ENCODE measurements around the gene SH3GLB2. TPM values are rescaled to one million over a fixed set of nuclear protein-coding genes. Genes with fewer than 3 reads are reported as not detected.

The SH3GLB2 gene
- total RNA-seq, 1 donor from 2014 or later: 50.5 TPM

GRCh38 chr9:128995791-128996190, 32.3 kb downstream of the SH3GLB2 start:
- TF ChIP-seq CTCF (IDR thresholded peaks at IDR 0.05; ENCODE audit: insufficient read depth, low read length, severe bottlenecking): no peak
- DNase-seq (ENCODE audit: low read depth): no peak
- FAIRE-seq: no peak
- Histone ChIP-seq H3K4me3 (ENCODE audit: low read depth, low read length) (no peak overlapping the region), H3K36me3 (ENCODE audit: control insufficient read depth, insufficient read depth, low read length) (peaks cover 44% of the 10 kb centered on the region), H3K27me3 (ENCODE audit: control insufficient read depth, insufficient read depth, low read length) (no peaks in the 10 kb centered on the region)

GRCh38 chr9:128992995-128993394, 35.1 kb downstream of the SH3GLB2 start:
- FAIRE-seq (no peak), DNase-seq (ENCODE audit: low read depth) (peak; percentile 13)
- Histone ChIP-seq H3K27me3 (ENCODE audit: control insufficient read depth, insufficient read depth, low read length) (no peaks in the 10 kb centered on the region), H3K4me3 (ENCODE audit: low read depth, low read length) (no peak overlapping the region), H3K36me3 (ENCODE audit: control insufficient read depth, insufficient read depth, low read length) (peaks cover 36% of the 10 kb centered on the region)
- peak; percentile 47 for TF ChIP-seq CTCF (IDR thresholded peaks at IDR 0.05; ENCODE audit: insufficient read depth, low read length, severe bottlenecking)

- H3K27me3 ChIP-seq (ENCODE audit: control insufficient read depth, insufficient read depth, low read length): no peaks in the 10 kb centered on the region
- DNase-seq (ENCODE audit: low read depth) (peak; percentile 52), FAIRE-seq (no peak)
- H3K36me3 ChIP-seq (ENCODE audit: control insufficient read depth, insufficient read depth, low read length): peaks cover 23% of the 10 kb centered on the region
- H3K4me3 ChIP-seq (ENCODE audit: low read depth, low read length): no peak overlapping the region
- no peak for TF ChIP-seq CTCF (IDR thresholded peaks at IDR 0.05; ENCODE audit: insufficient read depth, low read length, severe bottlenecking)
Observed at GRCh38 chr9:128987805-128988204, 40.3 kb downstream of the SH3GLB2 start.

- no peak for TF ChIP-seq CTCF (IDR thresholded peaks at IDR 0.05; ENCODE audit: insufficient read depth, low read length, severe bottlenecking)
- no peak overlapping the region for H3K4me3 ChIP-seq (ENCODE audit: low read depth, low read length)
- peaks cover 26% of the 10 kb centered on the region for H3K36me3 ChIP-seq (ENCODE audit: control insufficient read depth, insufficient read depth, low read length)
- DNase-seq (ENCODE audit: low read depth): peak; percentile 8
- no peak for FAIRE-seq
- no peaks in the 10 kb centered on the region for H3K27me3 ChIP-seq (ENCODE audit: control insufficient read depth, insufficient read depth, low read length)
Observed at GRCh38 chr9:128986671-128987070, 41.5 kb downstream of the SH3GLB2 start.

- DNase-seq (ENCODE audit: low read depth) (no peak), FAIRE-seq (no peak)
- no peak overlapping the region for H3K4me3 ChIP-seq (ENCODE audit: low read depth, low read length)
- H3K27me3 ChIP-seq (ENCODE audit: control insufficient read depth, insufficient read depth, low read length): no peaks in the 10 kb centered on the region
- H3K36me3 ChIP-seq (ENCODE audit: control insufficient read depth, insufficient read depth, low read length): peaks cover 30% of the 10 kb centered on the region
- TF ChIP-seq CTCF (IDR thresholded peaks at IDR 0.05; ENCODE audit: insufficient read depth, low read length, severe bottlenecking): no peak
Observed at GRCh38 chr9:128983536-128983935, 44.6 kb downstream of the SH3GLB2 start.

GRCh38 chr9:128979111-128979510, 49.0 kb downstream of the SH3GLB2 start:
- Histone ChIP-seq H3K36me3 (ENCODE audit: control insufficient read depth, insufficient read depth, low read length) (peaks cover 26% of the 10 kb centered on the region), H3K27me3 (ENCODE audit: control insufficient read depth, insufficient read depth, low read length) (no peaks in the 10 kb centered on the region), H3K4me3 (ENCODE audit: low read depth, low read length) (no peak overlapping the region)
- no peak for TF ChIP-seq CTCF (IDR thresholded peaks at IDR 0.05; ENCODE audit: insufficient read depth, low read length, severe bottlenecking)
- FAIRE-seq (no peak), DNase-seq (ENCODE audit: low read depth) (no peak)
